Measurements from ENCODE around the gene ZIC2.
"Not testable (repeated sequence)": the region's sequence is repeated elsewhere in the genome, so short reads cannot be mapped to it uniquely, and the experiment has no call there.

ZIC2 gene

DNA sequence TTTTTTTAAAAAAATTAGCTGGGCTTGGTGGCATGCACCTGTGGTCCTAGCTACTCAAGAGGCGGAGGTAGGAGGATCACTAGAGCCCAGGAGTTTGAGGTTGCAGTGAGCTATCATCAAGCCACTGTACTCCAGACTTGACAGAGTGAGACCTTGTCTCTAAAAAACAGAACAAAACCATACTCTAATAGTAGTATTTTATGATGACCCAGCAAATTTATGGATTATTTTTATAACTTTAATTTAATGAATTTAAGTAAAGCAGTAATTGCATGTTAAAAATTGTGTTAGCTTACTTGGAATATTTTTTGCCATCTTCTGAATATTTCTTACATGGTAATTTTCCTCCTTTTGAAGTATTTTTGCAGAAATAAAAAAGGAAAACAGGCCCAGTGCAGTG, 48.3 kb downstream of the ZIC2 start:
- TF ChIP-seq, protein P1, sequence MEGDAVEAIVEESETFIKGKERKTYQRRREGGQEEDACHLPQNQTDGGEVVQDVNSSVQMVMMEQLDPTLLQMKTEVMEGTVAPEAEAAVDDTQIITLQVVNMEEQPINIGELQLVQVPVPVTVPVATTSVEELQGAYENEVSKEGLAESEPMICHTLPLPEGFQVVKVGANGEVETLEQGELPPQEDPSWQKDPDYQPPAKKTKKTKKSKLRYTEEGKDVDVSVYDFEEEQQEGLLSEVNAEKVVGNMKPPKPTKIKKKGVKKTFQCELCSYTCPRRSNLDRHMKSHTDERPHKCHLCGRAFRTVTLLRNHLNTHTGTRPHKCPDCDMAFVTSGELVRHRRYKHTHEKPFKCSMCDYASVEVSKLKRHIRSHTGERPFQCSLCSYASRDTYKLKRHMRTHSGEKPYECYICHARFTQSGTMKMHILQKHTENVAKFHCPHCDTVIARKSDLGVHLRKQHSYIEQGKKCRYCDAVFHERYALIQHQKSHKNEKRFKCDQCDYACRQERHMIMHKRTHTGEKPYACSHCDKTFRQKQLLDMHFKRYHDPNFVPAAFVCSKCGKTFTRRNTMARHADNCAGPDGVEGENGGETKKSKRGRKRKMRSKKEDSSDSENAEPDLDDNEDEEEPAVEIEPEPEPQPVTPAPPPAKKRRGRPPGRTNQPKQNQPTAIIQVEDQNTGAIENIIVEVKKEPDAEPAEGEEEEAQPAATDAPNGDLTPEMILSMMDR (IDR thresholded peaks at IDR 0.05; ENCODE audit: low read depth, low read length) = no peak
- H3K4me3 ChIP-seq (ENCODE audit: low read depth, low read length) = no peak overlapping the region

DNA sequence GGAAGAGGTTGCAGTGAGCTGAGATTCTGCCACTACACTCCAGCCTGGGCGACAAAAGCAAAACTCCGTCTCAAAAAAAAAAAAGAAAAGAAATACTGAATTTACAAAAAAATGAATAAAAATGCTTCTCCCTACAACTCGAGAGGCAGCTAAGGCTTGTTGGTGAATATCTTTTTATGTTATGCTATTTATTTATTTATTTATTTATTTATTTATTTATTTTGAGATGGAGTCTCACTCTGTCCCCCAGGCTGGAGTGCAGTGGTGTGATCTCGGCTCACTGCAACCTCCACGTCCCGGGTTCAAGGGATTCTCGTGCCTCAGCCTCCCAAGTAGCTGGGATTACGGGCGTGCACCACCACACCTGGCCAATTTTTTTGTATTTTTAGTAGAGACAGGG, 51.1 kb downstream of the ZIC2 start:
- not testable (repeated sequence) for H3K4me3 ChIP-seq (ENCODE audit: low read depth, low read length)

GRCh38 chr13:100035936-100036335, 54.4 kb downstream of the ZIC2 start:
- TF ChIP-seq, protein P1 (IDR thresholded peaks at IDR 0.05; ENCODE audit: low read depth, low read length) = no peak
- no peak overlapping the region for H3K4me3 ChIP-seq (ENCODE audit: low read depth, low read length)
